HG03460 (cell line): Measurements from ENCODE around the gene PLEK.
"Not testable (repeated sequence)": the region's sequence is repeated elsewhere in the genome, so short reads cannot be mapped to it uniquely, and the experiment has no call there.

ENCODE experiments used
- ATAC-seq: cut with Tn5 transposase; IDR thresholded peaks from one replicate; pipeline ENCODE4 v1.9.1; 2021; ENCODE audit not compliant: unreplicated experiment

PLEK gene

DNA sequence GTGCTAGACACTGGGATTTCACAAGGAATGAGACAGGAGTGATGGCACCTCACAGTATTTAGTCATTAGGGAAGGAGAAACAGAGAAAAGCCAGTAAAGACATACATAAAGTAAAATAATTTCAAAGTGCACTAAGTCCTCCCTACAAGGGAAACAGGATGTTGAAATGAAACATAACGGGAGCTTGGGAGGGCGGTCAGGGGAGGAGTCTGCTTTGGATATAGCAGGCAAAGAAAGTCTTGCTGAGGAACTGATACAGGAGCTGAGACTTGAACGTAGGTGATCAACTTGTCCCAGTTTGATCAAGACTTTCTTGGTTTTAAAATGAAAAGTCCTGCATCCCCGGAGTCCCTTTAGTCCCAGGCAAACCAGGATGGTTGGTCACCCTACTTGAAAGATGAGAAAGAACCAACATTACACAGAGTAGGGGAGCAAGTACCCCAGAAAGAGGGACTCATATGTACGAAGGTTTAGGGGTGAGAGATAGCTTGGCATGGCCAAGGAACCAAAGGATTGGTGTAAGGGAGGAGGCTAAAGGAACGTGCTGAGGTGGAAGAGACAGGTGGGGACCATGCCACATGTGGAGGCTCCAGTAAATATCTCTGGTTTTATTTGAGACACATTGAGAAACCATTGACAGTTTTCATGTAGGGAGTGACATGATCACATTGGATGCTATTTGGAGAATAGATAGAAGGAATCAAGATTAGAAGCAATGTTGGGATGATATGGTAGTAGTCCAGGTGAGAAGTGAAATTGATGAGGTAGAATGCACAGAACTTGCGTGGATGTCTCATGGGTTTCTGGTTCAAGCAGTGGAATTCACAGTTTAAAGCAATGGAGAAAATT lies 73.6 kb downstream of the PLEK start:
- no peak for ATAC-seq

DNA sequence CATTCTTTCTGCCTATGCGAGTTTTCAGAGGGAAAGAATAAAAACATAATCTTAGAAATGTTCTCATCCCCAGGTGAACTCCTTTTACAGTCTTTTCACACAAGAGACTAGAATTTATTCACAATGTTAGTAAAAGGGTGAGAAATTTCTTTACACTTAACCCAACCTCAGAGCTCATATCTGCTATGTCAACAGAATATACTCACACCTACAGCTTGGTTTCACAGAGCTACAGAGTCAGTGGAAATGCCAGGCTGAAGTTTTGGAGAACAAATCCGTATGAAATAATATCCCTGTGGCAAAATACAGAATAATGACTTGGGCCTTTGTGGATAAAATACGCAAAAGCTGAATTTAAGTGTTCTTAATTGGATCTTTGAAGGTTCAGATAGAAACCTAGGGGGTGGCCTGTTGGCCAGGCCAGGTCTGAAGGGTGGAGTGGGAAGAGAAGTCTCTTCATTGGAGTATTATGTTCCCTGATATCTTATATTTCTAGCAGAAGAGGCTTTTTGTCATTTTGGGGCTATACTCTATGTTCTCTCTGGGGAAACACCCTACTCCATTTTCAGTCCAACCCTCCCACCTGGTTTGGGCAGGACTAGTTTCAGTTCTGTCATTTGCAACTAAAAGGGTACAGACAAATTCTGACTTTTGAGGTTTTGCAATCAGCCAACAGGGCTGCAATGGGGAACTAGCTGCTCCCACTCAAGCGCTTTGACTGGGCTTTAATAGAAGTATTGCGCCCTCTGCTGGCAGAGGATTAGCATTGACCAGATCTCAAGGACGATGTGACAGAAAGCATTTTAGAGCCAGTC lies 76.3 kb downstream of the PLEK start:
- ATAC-seq, result peak; percentile 97

DNA sequence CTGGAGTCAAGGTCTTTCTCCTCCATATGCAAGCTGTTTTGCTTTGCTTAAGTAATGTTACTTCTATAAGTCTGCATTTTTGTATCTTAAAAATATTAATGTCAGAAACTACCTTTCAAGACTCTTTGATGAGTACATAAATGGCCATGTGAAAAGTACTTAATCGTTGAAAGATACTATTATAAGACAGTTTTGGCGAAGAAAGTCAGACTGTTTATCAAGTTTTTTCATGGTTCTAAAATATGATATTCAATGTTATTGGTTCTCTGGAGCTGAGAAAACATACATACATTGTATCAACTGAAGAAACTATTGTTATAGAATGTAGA lies 76.9 kb downstream of the PLEK start:
- ATAC-seq, result no peak

DNA sequence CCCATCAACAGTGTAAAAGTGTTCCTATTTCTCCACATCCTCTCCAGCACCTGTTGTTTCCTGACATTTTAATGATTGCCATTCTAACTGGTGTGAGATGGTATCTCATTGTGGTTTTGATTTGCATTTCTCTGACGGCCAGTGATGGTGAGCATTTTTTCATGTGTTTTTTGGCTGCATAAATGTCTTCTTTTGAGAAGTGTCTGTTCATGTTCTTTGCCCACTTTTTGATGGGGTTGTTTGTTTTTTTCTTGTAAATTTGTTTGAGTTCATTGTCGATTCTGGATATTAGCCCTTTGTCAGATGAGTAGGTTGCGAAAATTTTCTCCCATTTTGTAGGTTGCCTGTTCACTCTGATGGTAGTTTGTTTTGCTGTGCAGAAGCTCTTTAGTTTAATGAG lies 81.3 kb downstream of the PLEK start:
- ATAC-seq, result not testable (repeated sequence)
